IMR-90 (cell line): ENCODE results near the gene B3GALT4. TPM values are rescaled to one million over a fixed set of nuclear protein-coding genes. Genes with fewer than 3 reads are reported as not detected.

Experiments
- ATAC-seq: fragments of 200-7000 bp; cut with Tn5 transposase; 2 replicates; pipeline ENCODE4 v1.9.1; 2020; ENCODE audit warnings: low read depth, mild to moderate bottlenecking, moderate library complexity
- BruUV-seq: library from RNA; stranded (reverse); fragments of 400-500 nt; replicated peaks from 2 replicates; lab custom pipeline; 2021; lab: Mats Ljungman, UMichigan
- CTCF ChIA-PET: fragments of 300-600 bp; formaldehyde crosslinking; extraction: SDS; loops from one replicate; lab custom pipeline; 2021; ENCODE audit warnings: antibody characterized with exemption; lab: Yijun Ruan, JAX
- POLR2A ChIA-PET: fragments of 300-600 bp; sonication (Branson Sonifier 250); formaldehyde crosslinking; loops from one replicate; lab custom pipeline; 2022; ENCODE audit warnings: antibody characterized with exemption; ENCODE audit not compliant: unreplicated experiment; lab: Charles Lee
- DNase-seq: peaks from one replicate; pipeline ENCODE4 v3.0.0; 2013
- H2AFZ ChIP-seq: replicated peaks from 2 replicates; pipeline ENCODE3; 2013; ENCODE audit warnings: low read length, mild to moderate bottlenecking; ENCODE audit not compliant: poor library complexity
- H2AK5ac ChIP-seq: 2 replicates; pipeline ENCODE4 v1.6.1; 2013; ENCODE audit warnings: low read depth, low read length, inconsistent platforms
- H2AK9ac ChIP-seq: replicated peaks from 2 replicates; pipeline ENCODE3; 2013; ENCODE audit warnings: mild to moderate bottlenecking, low read depth, low read length, moderate library complexity; ENCODE audit not compliant: poor library complexity
- H2BK120ac ChIP-seq: 2 replicates; pipeline ENCODE4 v1.6.1; 2013; ENCODE audit warnings: low read depth, low read length, inconsistent platforms
- H2BK15ac ChIP-seq: 3 replicates; pipeline ENCODE4 v1.6.1; 2013; ENCODE audit warnings: low read depth, low read length, inconsistent platforms
- H2BK20ac ChIP-seq: 2 replicates; pipeline ENCODE4 v1.6.1; 2013; ENCODE audit warnings: low read depth, mild to moderate bottlenecking, inconsistent platforms, low read length, moderate library complexity
- H2BK5ac ChIP-seq: 2 replicates; pipeline ENCODE4 v1.6.1; 2013; ENCODE audit warnings: mild to moderate bottlenecking, low read depth, low read length, inconsistent platforms; ENCODE audit not compliant: poor library complexity, severe bottlenecking
- H3K14ac ChIP-seq: replicated peaks from 2 replicates; pipeline ENCODE4 v1.6.1; 2013; ENCODE audit warnings: low read depth, low read length, inconsistent platforms
- H3K18ac ChIP-seq: 2 replicates; pipeline ENCODE4 v1.6.1; 2013; ENCODE audit warnings: low read depth, low read length, control low read depth
- H3K23ac ChIP-seq: 2 replicates; pipeline ENCODE4 v1.6.1; 2013; ENCODE audit warnings: low read depth, low read length, inconsistent platforms
- H3K27ac ChIP-seq: 2 replicates; pipeline ENCODE4 v1.5.1; 2013; ENCODE audit warnings: mild to moderate bottlenecking, control low read depth, low read length; ENCODE audit not compliant: insufficient read depth
- H3K27me3 ChIP-seq: 2 replicates; pipeline ENCODE4 v1.6.1; 2013; ENCODE audit warnings: low read length; ENCODE audit not compliant: control insufficient read depth, insufficient read depth
- H3K36me3 ChIP-seq: 2 replicates; pipeline ENCODE4 v1.6.1; 2013; ENCODE audit warnings: low read length, mixed read lengths; ENCODE audit not compliant: control insufficient read depth, insufficient read depth
- H3K4ac ChIP-seq: 2 replicates; pipeline ENCODE4 v1.6.1; 2013; ENCODE audit warnings: low read depth, low read length, inconsistent platforms
- H3K4me1 ChIP-seq: 2 replicates; pipeline ENCODE4 v1.6.1; 2013; ENCODE audit warnings: low read length, mixed read lengths; ENCODE audit not compliant: control insufficient read depth, insufficient read depth
- H3K4me2 ChIP-seq: 2 replicates; pipeline ENCODE4 v1.6.1; 2013; ENCODE audit warnings: low read depth, mild to moderate bottlenecking, control low read depth, low read length, moderate library complexity
- H3K4me3 ChIP-seq: 2 replicates; pipeline ENCODE4 v1.5.1; 2013; ENCODE audit warnings: low read depth, mild to moderate bottlenecking, control low read depth, low read length, moderate library complexity; ENCODE audit not compliant: insufficient read depth
- H3K56ac ChIP-seq: 2 replicates; pipeline ENCODE4 v1.6.1; 2013; ENCODE audit warnings: low read length, inconsistent platforms; ENCODE audit not compliant: insufficient read depth; ENCODE audit errors: extremely low read depth
- H3K79me1 ChIP-seq, 2 experiments: 2 replicates each; pipeline ENCODE4 v1.6.1; 2013; ENCODE audit warnings: low read length in 2 of 2, inconsistent platforms in 1 of 2, low read depth in 1 of 2
- H3K9ac ChIP-seq: 2 replicates; pipeline ENCODE4 v1.6.1; 2013; ENCODE audit warnings: low read depth, low read length, control low read depth
- H3K9me1 ChIP-seq: 2 replicates; pipeline ENCODE4 v1.6.1; 2013; ENCODE audit warnings: low read length, inconsistent platforms; ENCODE audit not compliant: insufficient read depth
- H3K9me3 ChIP-seq: 2 replicates; pipeline ENCODE4 v1.6.1; 2013; ENCODE audit warnings: low read length; ENCODE audit not compliant: control insufficient read depth, insufficient read depth
- H4K20me1 ChIP-seq: 2 replicates; pipeline ENCODE4 v1.6.1; 2013; ENCODE audit warnings: low read length, inconsistent platforms; ENCODE audit not compliant: insufficient read depth
- H4K5ac ChIP-seq: 2 replicates; pipeline ENCODE4 v1.6.1; 2013; ENCODE audit warnings: mild to moderate bottlenecking, low read depth, low read length, control low read depth
- H4K8ac ChIP-seq, 2 experiments: 2 replicates each; pipeline ENCODE4 v1.6.1; 2013; ENCODE audit warnings: low read depth in 2 of 2, low read length in 2 of 2, control low read depth in 1 of 2, inconsistent platforms in 1 of 2
- H4K91ac ChIP-seq: 2 replicates; pipeline ENCODE4 v1.6.1; 2013; ENCODE audit warnings: low read depth, low read length, inconsistent platforms; ENCODE audit not compliant: insufficient read depth
- MAZ ChIP-seq: IDR thresholded peaks from 2 replicates; pipeline ENCODE4 v1.6.1; 2012; ENCODE audit warnings: low read depth, mild to moderate bottlenecking, low read length, improper control_type of control experiment, moderate library complexity, borderline replicate concordance
- SMC3 ChIP-seq: fragments of 150-350 bp; IDR thresholded peaks from 2 replicates; pipeline ENCODE4 v1.6.1; 2016; ENCODE audit warnings: low read depth, mild to moderate bottlenecking, antibody characterized with exemption, low read length, moderate library complexity
- WGBS, 2 experiments: methylation state at CpG; one replicate each; pipeline versions ENCODE4 v1.1.5 to v1.1.7; 2013; ENCODE audit warnings: missing lambda C conversion rate in 2 of 2; ENCODE audit not compliant: insufficient read length in 1 of 2; ENCODE audit errors: extremely low coverage in 2 of 2; 5-methylcytosine and 5-hydroxymethylcytosine counted together
- dilution Hi-C: fragments of 300-500 bp; cut with HindIII; formaldehyde crosslinking; loops from one replicate; pipeline ENCODE4 v1.14.3; 2018; ENCODE audit warnings: low sequenced_read_pairs; ENCODE audit not compliant: unreplicated experiment
- in situ Hi-C: fragments of 300-500 bp; cut with MboI; formaldehyde crosslinking; loops from 3 replicates; pipeline ENCODE4 v1.14.3; 2019; ENCODE audit warnings: low sequenced_read_pairs, inconsistent platforms, mixed read lengths
- intact Hi-C: fragments of 100-400 bp; cut with micrococcal nuclease; formaldehyde crosslinking; loops from 2 replicates; pipeline ENCODE4 v1.10.0; 2022
- polyA plus RNA-seq, 3 experiments: library from polyadenylated mRNA; depleted of rRNA; stranded (reverse); fragments of >200 nt; gene quantifications; 2 replicates each; pipeline ENCODE4 v1.2.3, GENCODE V29; 2012; ENCODE audit warnings: low replicate concordance in 1 of 3
- total RNA-seq: library from RNA; depleted of rRNA; stranded (reverse); fragments of >200 nt; gene quantifications from 2 replicates; pipeline ENCODE4 v1.2.3, GENCODE V29; 2012
- TF ChIP-seq, protein P1 (sequence below): fragments of 150-350 bp; IDR thresholded peaks from 2 replicates; pipeline ENCODE4 v1.6.1; 2017; ENCODE audit warnings: mild to moderate bottlenecking, antibody characterized with exemption, low read length, low read depth

Gene B3GALT4
- total and polyA plus RNA-seq, 2 of the 4 experiments (the other 2 are of a cell fraction): 0.70 to 0.72 TPM

DNA sequence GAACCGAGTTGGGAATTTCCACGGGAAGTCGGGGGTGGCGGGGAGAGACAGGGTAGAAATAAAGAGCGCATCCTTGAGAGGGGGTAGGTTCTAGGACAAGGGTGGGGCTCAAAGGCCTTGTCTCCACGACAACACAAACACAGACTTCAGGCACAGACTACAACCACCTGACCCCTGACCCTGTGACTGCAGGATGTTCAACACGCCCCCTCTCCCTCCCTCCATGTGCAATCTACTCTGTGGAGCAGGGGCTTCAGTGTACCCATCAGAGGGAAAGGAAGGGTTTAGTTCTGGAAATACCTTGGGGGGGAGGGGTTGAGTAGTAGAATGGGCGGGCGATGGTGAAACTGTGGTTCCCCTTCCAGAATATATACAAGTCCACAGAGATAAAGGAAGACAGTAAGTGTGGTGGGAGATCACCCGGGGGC is 37.6 kb downstream of the B3GALT4 start:
- Histone ChIP-seq H2BK120ac (peak overlapping the region; percentile 86), H2BK20ac (peak overlapping the region; percentile 68), H3K4me3 (peak overlapping the region; percentile 64), H3K4ac (peak overlapping the region; percentile 98), H3K18ac (peak overlapping the region; percentile 15), H3K23ac (peak overlapping the region; percentile 94), H3K27me3 (no peaks in the 10 kb centered on the region), H4K91ac (peak overlapping the region; percentile 92), H3K9ac (peak overlapping the region; percentile 96), H2BK5ac (peak overlapping the region; percentile 95), H3K9me1 (peaks cover 12% of the 10 kb centered on the region), H3K27ac (peak overlapping the region; percentile 97), H2BK15ac (peak overlapping the region; percentile 53; the same call in 2 of the 3 replicates), H4K8ac (peak overlapping the region; percentile 79 to 96), H3K36me3 (peaks cover 13% of the 10 kb centered on the region), H4K5ac (peak overlapping the region; percentile 36), H4K20me1 (peaks cover 17% of the 10 kb centered on the region), H2AK5ac (peak overlapping the region; percentile 98), H3K56ac (peak overlapping the region; percentile 94), H3K4me1 (peaks cover 20% of the 10 kb centered on the region), H3K79me1 (peaks cover 29 to 80% of the 10 kb centered on the region in 2 experiments; a peak in 3 of 4 replicates), H3K4me2 (peak overlapping the region; percentile 78), H2AK9ac (peak overlapping the region; percentile 99), H2AFZ (peak overlapping the region; percentile 96), H3K9me3 (no peaks in the 10 kb centered on the region), H3K14ac (peak overlapping the region; percentile 93)
- WGBS, 2 experiments: no CpG with 5 or more reads among the region's 10 CpGs
- POLR2A ChIA-PET: no interaction called here
- CTCF ChIA-PET: no interaction called here
- dilution Hi-C loops: no loop called here
- TF ChIP-seq, protein P1, sequence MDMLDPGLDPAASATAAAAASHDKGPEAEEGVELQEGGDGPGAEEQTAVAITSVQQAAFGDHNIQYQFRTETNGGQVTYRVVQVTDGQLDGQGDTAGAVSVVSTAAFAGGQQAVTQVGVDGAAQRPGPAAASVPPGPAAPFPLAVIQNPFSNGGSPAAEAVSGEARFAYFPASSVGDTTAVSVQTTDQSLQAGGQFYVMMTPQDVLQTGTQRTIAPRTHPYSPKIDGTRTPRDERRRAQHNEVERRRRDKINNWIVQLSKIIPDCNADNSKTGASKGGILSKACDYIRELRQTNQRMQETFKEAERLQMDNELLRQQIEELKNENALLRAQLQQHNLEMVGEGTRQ: 0 out of 2 replicates have a peak, but pooled peaks have one; percentile 26
- TF ChIP-seq MAZ (peak; percentile 26; the same call in 1 of the 2 replicates), SMC3 (no peak)
- in situ Hi-C loops: no loop called here
- BruUV-seq: no TSS peak
- intact Hi-C loops: loop anchor here (5.0 kb wide), 1 partner anchor 103 kb away; the partner anchor contains the start of gene CUTA
- ATAC-seq (peak; percentile 4), DNase-seq (peak; percentile 86)
